HG02981 (cell line): ENCODE data around the gene RNF113B.

ENCODE experiments used
- ATAC-seq: cut with Tn5 transposase; IDR thresholded peaks from one replicate; pipeline ENCODE4 v1.9.1; 2021; ENCODE audit warnings: mild to moderate bottlenecking, moderate library complexity; ENCODE audit not compliant: unreplicated experiment

The RNF113B gene

DNA sequence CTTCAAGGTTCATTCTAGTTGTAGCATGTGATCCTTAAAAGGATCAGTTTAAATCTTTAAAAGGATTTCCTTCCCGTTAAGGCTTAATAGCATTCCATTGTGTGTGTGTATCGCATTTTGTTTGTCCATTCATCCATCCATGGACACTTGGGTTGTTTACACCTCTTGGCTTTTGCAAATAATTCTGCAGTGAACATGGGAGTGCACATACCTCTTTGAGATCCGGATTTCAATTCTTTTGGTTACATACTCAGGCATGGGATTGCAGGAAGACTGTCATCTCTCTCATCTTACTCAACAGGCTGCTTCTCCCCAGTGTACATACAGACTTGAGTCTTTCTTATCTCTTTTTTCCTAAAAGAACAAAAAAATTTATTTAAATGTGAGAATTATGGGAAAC lies 1.2 kb downstream of the RNF113B start:
- no peak for ATAC-seq

DNA sequence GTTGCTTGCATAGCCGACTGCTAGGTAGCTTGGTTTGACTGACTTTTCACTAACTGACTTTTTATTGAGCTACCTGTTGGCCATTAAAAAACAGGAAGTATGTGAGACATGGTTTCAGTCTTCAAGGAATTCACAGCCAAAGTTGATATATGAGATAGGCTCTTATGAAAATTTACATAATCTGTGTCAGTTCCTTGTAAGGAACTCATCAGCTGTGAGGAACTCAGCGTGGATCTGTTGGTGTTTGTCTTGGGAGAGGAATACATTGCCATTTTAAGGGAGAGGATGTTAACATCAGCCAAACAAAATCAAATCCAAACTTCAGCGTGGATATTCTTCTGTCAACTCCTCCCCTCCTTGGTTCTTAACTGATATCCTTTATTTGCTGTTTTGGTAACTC lies 2.0 kb downstream of the RNF113B start:
- ATAC-seq, result no peak

DNA sequence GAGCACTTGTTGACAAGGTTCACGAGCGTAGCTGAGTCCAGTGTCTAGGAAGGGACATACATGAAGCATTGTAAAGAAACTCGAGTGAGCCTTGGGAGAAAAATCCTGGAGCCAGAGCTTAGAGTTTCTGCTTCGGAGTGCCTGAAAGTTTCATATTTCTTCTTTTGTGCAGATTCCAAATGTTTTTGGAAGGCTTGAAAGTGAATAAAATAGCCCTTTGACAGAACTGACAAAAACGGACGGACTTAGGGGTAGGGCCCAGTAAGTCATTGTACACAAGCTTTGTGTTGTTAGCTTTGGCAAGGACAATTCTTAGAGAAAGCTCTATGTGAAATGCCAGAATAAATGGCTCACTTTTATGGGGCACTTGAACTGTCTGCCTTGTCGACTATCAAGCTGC lies 2.8 kb downstream of the RNF113B start:
- no peak for ATAC-seq

DNA sequence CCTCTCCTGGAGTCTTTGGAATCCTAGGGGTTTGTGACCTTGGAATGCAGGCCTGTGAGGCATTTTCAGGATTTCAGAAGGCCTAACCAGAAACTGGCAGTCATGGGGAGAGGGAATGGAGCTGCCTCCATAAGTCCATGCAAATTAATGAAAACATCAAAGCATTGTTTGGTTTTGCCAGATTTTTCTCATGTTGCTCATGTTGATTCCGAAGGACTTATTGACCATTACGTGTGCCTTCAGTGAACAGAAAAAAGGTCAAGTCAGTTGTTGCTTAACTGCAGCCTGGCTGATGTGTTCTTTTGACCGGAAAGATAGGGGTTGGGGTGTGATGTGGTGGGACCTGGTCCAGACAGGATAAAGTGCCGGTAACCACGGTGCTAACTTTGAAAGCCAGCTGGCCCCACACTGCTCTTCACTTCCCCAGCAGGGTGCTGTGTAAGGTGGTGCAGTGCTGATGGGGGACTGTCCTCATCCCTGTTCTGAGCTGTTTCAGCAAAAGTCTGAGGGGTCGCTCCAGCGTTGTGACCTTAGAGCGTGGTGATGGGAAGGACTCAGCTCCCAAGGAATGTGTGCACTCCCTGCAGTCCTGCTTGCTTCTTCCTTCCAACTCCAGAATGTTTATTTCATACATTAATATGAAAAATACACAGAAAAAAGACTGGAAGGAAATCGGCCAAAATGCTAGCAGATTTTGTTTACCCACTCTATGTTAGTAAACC lies 3.5 kb downstream of the RNF113B start:
- ATAC-seq, result no peak

DNA sequence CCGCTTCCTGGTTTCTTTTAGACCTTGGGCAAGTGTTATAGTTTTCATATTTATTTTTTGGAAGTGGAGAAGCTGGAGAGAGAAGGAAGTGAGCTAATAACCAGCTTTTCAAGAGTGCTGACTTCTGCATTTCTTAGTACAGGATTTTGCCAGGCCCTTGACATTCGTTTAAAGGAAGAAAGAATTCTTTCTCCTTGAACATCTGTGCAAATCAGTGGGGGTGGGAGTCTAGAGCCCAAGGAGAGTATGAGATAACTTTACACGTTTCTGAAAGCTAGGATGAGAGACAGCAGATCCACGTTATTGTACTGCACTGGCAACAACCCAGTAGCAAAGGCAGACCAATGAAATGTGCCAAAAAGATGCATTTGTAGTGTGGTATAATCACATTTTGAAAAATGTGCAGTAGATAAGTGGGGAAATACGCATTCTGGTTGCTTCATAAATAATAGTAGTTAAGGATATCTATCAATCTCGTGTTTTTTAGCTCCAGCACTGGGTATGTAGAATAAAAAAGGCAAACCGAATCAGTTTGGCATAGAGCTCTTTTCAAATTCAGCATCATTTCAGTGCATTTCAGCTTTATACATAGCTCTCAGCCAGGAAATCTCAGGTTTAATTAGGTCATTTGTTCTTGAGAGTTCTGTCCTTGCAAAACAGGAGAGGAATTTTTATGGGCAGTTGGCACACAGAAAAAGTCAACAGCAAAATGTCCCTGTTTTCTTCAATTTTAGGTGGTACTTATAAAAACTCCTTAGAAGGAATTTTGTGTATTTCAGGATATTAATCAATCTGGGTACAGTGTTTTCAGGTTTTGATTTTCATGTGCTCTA lies 4.3 kb downstream of the RNF113B start:
- ATAC-seq, result no peak

DNA sequence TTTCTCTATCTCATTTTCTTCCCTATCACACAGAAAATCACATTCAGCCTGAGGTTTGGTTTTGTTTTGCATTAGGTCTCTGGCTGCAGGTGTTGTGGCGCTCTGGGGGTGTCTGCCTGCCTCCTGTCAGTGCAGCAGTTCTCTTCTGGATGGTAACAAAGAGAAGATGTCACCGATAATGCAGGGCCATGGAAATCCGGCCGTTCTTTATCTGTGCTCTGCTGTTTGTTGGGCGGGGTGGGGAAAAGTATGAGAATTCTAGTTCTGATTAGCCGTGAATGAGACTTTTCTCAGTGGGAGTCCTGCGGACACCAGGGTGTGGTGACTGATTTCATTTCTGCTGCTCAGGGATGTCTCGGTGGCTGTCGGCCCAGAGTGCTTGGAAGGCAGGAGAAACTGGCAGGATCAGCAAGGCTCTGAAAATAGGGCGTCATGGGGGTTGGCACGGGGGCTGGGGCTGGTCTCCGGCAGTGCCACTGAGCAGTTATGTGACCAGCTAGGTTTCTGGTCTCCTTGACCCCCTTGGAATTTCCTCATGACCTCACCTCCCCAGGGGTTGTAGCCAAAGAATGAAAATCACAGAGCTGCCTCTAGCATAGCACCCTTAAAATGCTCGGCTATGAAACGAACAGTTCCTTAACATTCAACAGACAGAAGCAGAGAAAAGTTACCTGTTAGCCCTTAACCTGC lies 5.0 kb downstream of the RNF113B start:
- no peak for ATAC-seq

DNA sequence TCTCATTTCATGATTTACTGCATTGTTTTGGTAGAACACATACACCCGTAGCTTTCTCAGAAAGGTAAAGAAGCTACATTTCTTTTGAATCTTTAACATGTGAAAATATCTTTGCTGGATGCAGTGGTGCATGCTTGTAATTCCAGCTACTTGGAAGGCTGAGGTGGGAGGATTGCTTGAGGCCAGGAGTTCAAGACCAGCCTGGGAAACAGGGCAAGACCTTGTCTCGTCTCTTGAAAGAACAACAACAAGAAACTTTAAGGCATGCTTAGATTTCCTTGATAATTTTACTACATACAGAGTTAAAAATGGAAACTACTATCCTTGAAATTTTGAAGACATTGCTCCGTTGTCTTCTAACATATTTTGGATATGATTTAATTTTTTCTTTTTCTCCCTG lies 7.7 kb downstream of the RNF113B start:
- ATAC-seq, result no peak

DNA sequence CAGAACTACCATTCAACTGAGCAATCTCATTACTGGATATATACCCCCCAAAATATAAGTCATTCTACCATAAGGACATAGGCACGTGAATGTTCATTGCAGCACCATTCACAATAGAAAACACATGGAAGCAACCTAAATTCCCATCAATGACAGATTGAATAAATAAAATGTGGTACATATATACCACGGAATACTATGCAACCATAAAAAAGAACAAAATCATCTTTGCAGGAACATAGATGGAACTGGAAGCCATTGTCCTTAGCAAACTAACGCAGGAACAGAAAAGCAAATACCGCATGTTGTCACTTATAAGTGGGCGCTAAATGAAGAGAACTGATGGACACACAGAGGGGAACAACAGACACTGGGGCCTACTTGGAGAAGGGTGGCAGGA lies 14.1 kb downstream of the RNF113B start:
- ATAC-seq, result no peak

DNA sequence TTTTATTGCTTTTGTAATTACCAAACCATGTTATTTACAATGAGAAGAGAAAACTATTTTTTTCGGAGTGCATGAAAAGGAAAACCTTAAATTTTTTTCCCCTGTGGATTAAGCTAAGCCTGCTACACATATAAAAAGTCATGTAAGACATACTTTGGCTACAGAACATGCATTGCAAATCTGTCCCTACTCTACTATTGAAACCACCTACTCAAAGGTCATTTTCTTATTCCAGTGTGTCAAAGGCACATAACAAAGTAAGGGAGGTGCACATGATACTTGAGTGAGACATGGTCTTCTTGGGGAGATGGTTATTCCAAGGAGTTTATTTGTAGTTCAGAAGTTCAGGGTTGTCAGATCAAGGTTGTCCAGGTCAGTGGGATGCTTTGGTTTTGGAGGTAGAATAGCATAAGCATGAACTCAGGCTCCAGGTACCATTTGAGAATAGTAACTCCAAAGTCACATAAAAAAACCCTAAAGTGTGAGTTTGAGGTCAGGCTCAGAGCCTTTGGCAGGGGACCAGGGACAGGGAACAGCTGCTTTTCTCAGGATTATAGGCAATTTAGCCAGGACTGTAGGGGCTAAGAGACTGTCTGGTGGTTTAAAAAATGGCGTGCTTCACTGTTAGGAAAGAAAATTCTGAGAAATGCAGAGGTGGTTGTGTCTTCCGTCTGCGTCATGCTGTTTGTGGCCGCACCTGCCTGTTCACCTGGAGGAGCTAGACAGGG lies 18.7 kb downstream of the RNF113B start:
- ATAC-seq, result no peak

DNA sequence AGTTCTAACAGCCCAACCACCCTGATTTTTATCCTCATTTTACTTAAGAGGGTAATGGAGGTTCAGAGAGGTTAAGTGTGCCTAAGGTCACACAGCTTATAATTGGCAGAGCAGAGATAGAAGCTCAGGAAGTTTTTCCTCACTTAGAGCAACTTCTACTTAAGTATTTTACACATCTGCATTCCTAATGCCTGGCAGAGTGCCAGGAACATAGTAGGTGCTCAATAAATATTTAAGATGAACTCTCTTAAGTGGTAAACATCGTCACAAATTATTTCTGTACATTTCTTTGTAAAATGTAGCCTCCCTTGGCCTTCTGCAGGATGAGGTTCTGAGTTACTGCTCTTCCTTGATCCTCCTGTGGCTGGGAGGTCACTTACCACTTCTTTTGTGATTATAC lies 19.5 kb downstream of the RNF113B start:
- ATAC-seq, result no peak

DNA sequence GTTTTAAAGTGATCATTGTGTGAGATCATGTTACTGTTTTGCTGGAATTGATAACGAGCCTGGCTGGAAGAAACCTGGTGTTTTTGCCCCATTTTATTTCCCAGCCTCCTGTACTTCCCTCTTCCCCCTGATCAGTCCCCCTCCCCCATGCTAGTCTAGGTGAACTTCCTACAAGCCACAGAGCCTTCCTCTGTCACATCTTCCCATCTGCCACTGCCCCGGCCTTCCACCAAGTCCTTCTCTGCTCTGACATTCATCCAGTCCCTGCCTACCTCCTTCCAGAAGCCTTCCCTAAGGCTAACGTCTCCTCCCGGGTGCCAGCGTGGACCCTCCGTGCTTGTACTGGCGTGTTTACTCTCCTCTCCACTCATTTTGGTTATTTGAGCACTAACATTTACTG lies 19.9 kb downstream of the RNF113B start:
- no peak for ATAC-seq

DNA sequence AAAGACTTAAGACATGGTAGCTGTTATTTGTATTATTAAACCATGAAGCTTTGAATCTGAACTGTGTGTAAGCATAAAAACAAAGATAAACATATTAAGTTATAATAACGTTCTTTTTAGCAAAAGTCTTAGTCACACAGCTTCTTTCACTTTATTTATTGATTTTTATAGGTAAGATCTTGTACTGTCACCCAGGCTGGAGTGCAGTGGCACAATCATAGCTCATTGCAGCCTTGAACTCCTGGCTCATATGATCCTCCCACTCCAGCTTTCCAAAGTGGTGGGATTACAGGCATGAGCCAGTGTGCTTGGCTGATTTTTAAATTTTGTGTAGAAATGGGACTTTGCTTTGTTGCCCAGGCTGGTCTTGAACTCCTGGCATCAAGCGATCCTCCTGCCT lies 20.8 kb downstream of the RNF113B start:
- ATAC-seq, result no peak

DNA sequence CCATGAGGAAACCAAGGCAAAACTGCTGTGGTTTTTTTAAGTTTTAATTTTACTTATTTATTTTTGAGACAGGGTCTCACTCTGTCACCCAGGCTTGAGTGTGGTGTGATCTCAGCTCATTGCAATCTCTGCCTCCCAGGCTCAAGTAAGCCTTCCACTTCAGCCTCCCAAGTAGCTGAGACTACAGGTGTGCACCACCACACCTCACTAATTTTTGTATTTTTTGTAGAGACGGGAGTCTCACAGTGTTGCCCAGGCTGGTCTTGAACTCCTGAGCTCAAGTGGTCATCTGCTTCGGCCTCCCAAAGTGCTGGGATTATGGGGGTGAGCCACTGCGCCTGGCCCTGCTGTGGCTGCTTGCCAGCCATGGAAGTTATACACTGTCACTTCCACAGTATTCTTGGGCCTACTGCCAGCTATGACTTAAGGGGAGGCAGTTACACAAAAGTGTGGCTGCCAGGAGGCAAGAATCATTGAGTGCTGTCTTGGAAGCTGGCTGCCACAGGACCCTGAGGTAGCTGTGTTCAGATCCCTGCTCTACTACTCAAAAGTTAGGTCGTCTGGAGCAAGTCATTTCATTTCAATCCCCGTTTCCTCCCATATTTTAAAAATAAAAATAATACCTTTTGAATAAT lies 21.5 kb downstream of the RNF113B start:
- ATAC-seq, result no peak

DNA sequence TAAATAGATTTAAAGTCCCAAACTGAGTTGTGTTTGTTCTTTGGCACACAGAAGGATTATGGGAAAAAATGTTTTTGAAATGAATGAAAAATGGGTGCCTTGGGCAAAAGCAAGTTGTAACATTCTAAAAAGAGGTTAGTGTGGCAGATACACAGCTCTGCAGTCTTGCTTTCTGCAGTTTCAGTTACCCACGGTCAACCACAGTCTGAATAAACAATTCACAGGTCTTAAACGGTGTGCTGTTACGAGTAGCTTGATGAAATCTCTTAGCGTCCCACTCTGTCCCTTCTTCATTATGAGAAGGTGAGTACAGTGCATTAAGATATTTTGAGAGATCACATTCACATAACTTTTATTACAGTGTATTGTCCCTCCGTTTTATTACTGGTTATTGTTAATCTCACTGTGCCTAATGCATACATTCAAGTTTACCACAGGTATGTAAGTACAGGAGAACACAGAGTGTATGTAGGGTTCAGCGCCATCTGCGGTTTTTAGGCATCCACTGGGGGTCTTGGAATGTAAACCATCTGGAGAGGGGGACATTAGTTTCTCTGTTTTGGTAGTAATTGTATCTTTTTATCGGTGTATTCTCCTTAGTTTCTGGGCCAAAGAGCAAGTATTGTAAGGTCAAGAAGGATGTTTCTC lies 26.1 kb downstream of the RNF113B start:
- ATAC-seq, result no peak

DNA sequence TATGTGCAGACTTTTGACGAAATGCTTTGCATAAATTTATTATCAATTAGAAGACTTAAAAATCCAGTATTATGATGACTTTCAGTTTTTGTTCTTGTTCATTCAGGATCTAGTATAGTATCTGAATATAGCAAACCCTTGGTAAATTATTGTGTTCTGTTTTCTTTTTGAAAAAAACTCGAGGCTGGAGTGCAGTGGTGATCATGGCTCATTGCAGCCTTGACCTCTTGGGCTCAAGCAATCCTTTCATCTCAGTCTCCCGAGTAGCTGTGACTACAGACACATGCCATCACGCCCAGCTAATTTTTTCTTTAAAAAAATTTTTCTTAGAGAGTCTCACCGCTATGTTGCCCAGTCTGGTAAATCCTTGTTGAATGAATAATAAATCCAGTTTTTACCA lies 29.5 kb downstream of the RNF113B start:
- ATAC-seq, result no peak

DNA sequence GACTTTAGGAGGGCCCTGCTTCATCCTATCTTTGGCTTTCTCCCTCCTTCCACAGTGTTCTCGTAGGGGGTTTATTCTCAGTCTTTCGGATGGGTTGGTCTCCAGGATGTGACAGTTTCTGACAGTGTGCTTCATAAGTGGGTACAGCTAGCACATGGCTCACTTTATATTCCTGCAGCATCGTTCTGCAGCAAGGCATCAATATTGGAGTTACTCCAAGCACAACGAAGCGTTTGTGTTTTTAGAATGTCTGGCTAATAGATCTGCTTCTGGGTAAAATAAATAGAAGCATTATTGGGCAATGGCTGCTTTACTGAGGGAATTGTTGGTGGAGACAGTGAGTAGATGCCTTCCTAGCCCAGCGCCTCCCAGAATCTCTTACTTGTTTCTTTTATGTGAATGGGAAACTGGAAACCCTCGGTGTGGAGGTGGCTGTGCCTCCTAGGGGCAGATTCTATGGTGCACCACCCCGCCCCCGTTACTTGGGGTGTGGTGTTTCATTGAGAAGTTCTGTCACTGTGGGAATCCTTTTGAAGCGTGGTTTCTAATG lies 32.2 kb downstream of the RNF113B start:
- ATAC-seq, result no peak

DNA sequence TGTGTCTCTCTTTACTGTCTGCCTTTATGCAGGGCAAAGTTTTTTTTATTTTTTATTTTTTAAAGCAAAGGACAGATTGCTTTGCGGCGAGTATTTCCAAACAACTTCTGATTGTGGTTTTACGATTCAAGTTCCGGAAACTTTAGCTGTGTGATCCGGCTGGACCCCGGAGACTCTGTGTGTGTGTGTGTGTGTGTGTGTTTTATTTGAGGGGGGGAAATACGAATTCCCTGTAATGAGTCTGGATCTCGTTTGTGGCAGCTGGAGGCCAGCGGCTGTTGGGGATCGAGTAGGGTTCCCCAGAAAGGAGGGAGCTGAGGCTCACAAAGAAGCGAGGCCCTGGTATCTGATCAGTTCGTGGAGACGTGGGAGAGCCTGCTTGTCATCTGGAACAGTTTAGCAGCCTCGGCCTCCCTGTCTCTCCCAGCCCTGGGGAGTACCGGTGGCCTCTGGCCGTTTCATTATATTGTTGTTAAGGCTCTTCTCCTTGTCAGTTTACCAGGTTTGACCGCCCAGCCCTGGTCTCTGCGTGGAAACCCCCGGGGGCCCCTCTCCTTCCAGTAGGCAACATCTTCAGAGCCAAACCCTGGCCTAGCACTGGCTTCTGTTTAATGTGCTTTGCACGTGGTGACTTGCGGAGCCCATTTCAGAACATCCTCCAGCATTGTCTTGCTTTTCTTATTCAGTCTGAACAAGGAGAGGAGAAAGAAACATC lies 32.9 kb downstream of the RNF113B start:
- no peak for ATAC-seq

DNA sequence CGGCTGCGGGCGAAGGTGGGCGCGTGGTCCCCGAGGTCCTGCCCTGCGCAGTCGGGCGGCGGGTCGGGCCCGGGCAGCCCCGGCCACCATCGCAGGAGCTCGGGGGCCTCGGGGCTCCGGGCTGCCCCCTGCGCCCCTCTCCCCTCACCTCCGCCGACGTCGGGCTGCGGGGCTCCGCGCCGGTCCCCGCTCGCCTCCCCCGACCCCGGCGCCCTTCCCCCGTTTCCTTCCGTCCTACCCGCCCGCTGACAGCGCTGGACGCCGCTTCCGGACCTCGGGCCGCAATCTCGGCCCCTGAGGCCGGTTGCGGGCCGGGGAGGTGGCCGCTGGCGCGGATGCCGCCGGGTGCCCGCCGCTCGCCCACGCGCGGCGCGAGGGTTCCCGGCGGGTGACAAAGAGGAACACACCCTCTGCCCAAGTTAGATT lies 33.5 kb downstream of the RNF113B start:
- ATAC-seq, result peak; percentile 12

DNA sequence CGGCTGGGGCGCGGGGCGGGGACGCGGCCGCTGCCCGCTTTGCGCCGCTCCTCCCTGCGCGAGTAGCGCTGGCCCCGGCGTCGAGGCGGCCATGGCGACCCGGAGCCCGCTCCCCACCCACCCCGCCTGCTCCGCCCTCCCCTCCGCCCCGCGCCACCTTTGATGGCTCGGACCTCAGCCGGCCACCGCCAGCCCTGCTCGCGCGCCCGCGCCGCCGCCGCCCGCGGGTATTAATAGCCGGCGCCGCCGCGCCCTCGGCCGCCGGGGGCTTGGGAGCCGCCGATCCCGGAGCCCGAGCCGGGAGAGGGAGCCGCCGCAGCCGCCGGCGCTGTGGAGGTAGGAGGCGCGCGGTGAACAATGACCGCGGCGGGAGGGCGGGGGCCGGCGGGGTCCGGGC lies 33.9 kb downstream of the RNF113B start:
- peak; percentile 27 for ATAC-seq
